ACC112 (cell line): Measurements from ENCODE around the gene LRPAP1.

Experiments
- H2AFZ ChIP-seq: fragments of 200-600 bp; sonication (generic); one replicate; pipeline ENCODE4 v1.6.0; 2017; ENCODE audit warnings: antibody characterized with exemption, low read length; ENCODE audit not compliant: unreplicated experiment
- H3K27ac ChIP-seq: fragments of 200-600 bp; sonication (generic); 2 replicates; pipeline ENCODE4 v1.5.1; 2014; ENCODE audit warnings: low read depth, mild to moderate bottlenecking, antibody characterized with exemption, low read length, moderate library complexity
- H3K27me3 ChIP-seq: fragments of 200-600 bp; sonication (generic); 2 replicates; pipeline ENCODE4 v1.6.1; 2014; ENCODE audit warnings: mild to moderate bottlenecking, antibody characterized with exemption, low read length, moderate library complexity, mixed read lengths; ENCODE audit not compliant: insufficient read depth
- H3K36me3 ChIP-seq: fragments of 200-600 bp; sonication (generic); 2 replicates; pipeline ENCODE4 v1.6.1; 2016; ENCODE audit warnings: mild to moderate bottlenecking, antibody characterized with exemption, low read length, moderate library complexity, mixed read lengths; ENCODE audit not compliant: insufficient read depth
- H3K4me1 ChIP-seq: fragments of 200-600 bp; sonication (generic); one replicate; pipeline ENCODE4 v1.6.1; 2016; ENCODE audit warnings: low read length, mixed read lengths; ENCODE audit not compliant: insufficient read depth, unreplicated experiment, control insufficient read depth
- H3K4me3 ChIP-seq: fragments of 200-600 bp; sonication (generic); 2 replicates; pipeline ENCODE4 v1.5.1; 2014; ENCODE audit warnings: mild to moderate bottlenecking, low read depth, low read length
- H3K79me2 ChIP-seq: fragments of 200-600 bp; sonication (generic); one replicate; pipeline ENCODE4 v1.6.0; 2016; ENCODE audit warnings: low read length; ENCODE audit not compliant: control insufficient read depth, unreplicated experiment, insufficient read depth

The LRPAP1 gene

DNA sequence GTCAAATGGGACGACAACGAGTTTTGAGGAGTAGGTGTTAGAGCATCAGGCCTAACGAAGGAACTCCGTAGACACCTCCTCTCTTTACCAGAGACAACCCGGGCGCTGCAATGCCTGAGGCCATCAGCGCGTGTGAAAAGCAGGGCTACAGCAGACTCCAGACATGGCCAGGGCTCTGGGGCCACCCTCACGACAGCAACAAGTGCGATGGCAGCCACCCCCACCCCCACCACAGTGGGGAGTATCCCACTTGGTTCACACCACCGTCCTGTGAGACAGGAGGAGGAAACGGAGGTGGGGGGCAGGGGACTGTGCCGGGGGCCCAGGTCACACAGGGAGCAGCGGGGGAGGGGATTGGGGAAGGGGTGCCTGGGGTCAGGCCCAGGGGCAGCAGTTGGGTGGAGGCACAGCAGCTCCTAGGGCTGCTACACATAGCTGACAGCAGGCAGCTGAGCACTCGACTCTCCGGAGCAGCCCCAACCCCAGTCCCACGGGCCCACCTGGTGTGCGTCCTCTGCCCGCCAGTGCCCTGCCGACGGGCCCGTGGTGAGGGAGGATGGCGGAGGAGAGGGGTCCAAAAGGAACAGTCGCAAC lies 8.5 kb downstream of the LRPAP1 start:
- Histone ChIP-seq H3K36me3 (no peaks in the 10 kb centered on the region), H3K4me3 (no peak overlapping the region), H3K79me2 (no peaks in the 10 kb centered on the region), H3K27ac (no peak overlapping the region), H3K4me1 (no peaks in the 10 kb centered on the region), H3K27me3 (no peaks in the 10 kb centered on the region), H2AFZ (no peak overlapping the region)

- no peak overlapping the region for H3K4me3 ChIP-seq
- no peaks in the 10 kb centered on the region for H3K79me2 ChIP-seq
- H3K4me1 ChIP-seq = no peaks in the 10 kb centered on the region
- no peak overlapping the region for H3K27ac ChIP-seq
- no peaks in the 10 kb centered on the region for H3K27me3 ChIP-seq
- H3K36me3 ChIP-seq = no peaks in the 10 kb centered on the region
- no peak overlapping the region for H2AFZ ChIP-seq
Observed at GRCh38 chr4:3523146-3523627, 9.0 kb downstream of the LRPAP1 start.

- Histone ChIP-seq H3K4me3 (no peak overlapping the region), H3K27ac (no peak overlapping the region), H3K79me2 (no peaks in the 10 kb centered on the region), H3K36me3 (no peaks in the 10 kb centered on the region), H3K27me3 (no peaks in the 10 kb centered on the region), H3K4me1 (no peaks in the 10 kb centered on the region), H2AFZ (no peak overlapping the region)
Observed at GRCh38 chr4:3522651-3523050, 9.6 kb downstream of the LRPAP1 start.

DNA sequence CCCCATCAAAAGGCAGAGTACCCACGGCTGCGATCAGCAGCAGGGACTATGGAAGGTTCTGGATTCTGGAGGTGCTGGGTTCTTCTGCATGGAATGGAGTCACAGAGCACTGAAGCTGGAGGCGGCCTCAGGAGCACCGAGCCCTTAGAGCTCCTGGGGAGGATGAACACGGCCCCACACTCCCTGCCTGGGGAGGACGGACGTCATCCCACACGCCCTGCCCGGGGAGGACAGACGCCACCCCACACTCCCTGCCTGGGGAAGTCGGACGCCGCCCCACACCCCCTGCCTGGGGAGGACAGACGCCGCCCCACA lies 9.9 kb downstream of the LRPAP1 start:
- Histone ChIP-seq H3K36me3 (no peaks in the 10 kb centered on the region), H3K79me2 (no peaks in the 10 kb centered on the region), H3K4me3 (no peak overlapping the region), H3K27ac (no peak overlapping the region), H3K27me3 (no peaks in the 10 kb centered on the region), H3K4me1 (no peaks in the 10 kb centered on the region), H2AFZ (no peak overlapping the region)

DNA sequence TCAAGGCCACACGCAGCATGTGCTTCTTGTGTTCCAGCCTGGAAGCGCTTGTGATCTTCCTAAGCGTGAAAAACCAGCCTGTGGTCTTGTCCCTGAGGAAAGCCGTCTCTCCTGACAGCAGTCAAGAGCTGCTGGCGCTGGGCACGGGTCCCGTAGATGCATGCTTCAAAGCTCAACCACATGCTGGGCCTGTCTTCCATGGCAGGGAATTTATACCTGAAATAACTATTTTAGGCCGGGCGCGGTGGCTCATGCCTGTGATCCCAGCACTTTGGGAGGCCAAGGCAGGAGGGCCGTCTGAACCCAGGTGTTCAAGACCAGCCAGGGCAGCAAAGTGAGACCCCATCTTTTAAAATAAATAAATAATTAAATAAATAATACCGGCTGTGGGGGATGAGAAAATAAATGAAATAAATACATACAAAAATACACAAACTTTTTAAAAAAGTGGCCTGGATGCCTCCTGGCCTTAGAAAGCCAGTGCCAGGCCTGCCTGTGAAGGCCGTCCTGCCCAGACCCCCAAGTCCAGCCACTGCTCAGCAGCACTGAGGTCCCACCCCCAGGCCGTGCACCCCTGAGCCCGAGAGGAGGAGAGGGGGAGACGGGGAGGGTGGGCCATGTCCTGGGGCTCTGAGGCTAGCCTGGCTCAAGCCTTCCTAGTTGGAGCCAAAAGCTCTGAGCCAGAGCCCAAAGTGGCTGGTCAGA lies 10.4 kb downstream of the LRPAP1 start:
- Histone ChIP-seq H2AFZ (no peak overlapping the region), H3K79me2 (no peaks in the 10 kb centered on the region), H3K4me3 (no peak overlapping the region), H3K36me3 (no peaks in the 10 kb centered on the region), H3K27me3 (no peaks in the 10 kb centered on the region), H3K27ac (no peak overlapping the region), H3K4me1 (no peaks in the 10 kb centered on the region)

DNA sequence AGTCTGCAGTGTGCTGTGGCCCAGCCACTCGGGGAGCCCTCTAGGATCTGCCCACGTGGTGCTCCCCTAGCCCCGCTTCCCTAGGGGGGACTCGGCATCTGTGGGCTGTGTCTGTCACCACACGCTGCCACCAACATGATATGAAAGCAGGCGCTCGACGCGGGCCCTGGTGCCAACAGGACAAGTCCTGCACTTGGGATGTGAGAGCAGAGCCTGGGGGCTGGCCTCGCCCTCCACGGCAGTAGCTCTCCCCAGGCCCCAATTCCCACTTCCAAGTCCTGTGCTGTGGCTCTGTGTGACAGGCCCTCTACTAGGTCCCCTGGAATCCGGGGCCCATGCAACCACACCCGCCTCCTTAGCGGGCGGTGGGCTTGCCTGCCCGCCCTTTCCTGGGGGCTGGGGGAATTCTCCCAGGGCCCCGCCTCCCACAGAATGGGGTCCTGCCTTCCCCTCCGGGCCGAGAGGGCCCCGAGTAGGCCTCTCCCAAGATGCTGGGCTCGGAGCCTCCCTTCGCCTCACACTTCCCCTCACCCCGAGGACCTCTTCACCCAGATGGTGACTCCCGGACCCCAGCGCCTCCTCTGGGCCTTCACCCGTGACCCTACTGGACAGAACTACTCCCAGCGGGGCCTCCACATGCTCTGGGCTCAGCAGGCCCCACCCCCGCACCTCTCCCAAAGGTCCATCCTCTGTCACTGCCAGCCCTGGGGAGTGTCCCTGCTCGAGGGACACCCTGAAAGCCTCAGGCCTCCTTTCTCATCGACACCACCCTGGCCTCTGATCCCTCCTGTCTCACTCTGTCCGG lies 11.2 kb downstream of the LRPAP1 start:
- no peaks in the 10 kb centered on the region for H3K36me3 ChIP-seq
- H2AFZ ChIP-seq = no peak overlapping the region
- H3K4me1 ChIP-seq = no peaks in the 10 kb centered on the region
- no peaks in the 10 kb centered on the region for H3K79me2 ChIP-seq
- H3K4me3 ChIP-seq = no peak overlapping the region
- H3K27ac ChIP-seq = no peak overlapping the region
- H3K27me3 ChIP-seq = no peaks in the 10 kb centered on the region

- no peak overlapping the region for H3K27ac ChIP-seq
- H2AFZ ChIP-seq = no peak overlapping the region
- no peaks in the 10 kb centered on the region for H3K36me3 ChIP-seq
- H3K27me3 ChIP-seq = no peaks in the 10 kb centered on the region
- no peaks in the 10 kb centered on the region for H3K79me2 ChIP-seq
- no peak overlapping the region for H3K4me3 ChIP-seq
- no peaks in the 10 kb centered on the region for H3K4me1 ChIP-seq
Observed at GRCh38 chr4:3520276-3520675, 11.9 kb downstream of the LRPAP1 start.

- no peak overlapping the region for H3K27ac ChIP-seq
- H3K4me3 ChIP-seq = no peak overlapping the region
- H3K79me2 ChIP-seq = no peaks in the 10 kb centered on the region
- no peaks in the 10 kb centered on the region for H3K36me3 ChIP-seq
- H3K4me1 ChIP-seq = no peaks in the 10 kb centered on the region
- no peaks in the 10 kb centered on the region for H3K27me3 ChIP-seq
- H2AFZ ChIP-seq = no peak overlapping the region
Observed at GRCh38 chr4:3519468-3520264, 12.6 kb downstream of the LRPAP1 start.

GRCh38 chr4:3518941-3519340 lies 13.3 kb downstream of the LRPAP1 start:
- no peak overlapping the region for H3K27ac ChIP-seq
- no peaks in the 10 kb centered on the region for H3K36me3 ChIP-seq
- H3K4me3 ChIP-seq = no peak overlapping the region
- no peaks in the 10 kb centered on the region for H3K4me1 ChIP-seq
- H3K79me2 ChIP-seq = no peaks in the 10 kb centered on the region
- no peaks in the 10 kb centered on the region for H3K27me3 ChIP-seq
- H2AFZ ChIP-seq = no peak overlapping the region

DNA sequence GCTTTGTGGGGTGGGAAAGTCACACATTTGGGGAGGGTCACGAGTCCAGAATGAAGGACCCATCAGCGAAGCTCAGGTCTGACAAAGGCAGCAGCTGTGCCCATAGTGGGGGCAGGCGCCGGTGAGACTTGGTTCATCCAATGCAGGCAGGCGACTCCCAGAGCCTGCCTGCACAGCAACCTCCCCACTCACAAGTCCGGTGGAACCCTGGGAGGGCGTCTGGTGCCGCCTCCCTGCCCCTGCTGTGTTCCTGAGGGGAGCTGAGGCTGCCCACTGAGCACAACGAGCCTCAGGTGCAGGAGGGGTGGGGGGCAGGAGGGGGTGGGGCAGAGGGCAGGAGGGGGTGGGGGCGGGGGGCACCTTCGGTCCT lies 13.7 kb downstream of the LRPAP1 start:
- Histone ChIP-seq H3K79me2 (no peaks in the 10 kb centered on the region), H3K4me3 (no peak overlapping the region), H3K27ac (no peak overlapping the region), H3K4me1 (no peaks in the 10 kb centered on the region), H2AFZ (no peak overlapping the region), H3K27me3 (no peaks in the 10 kb centered on the region), H3K36me3 (no peaks in the 10 kb centered on the region)
